Testis (tissue), 3 donors: Measurements from ENCODE around the gene IL17REL. TPM values are rescaled to one million over a fixed set of nuclear protein-coding genes. Genes with fewer than 3 reads are reported as not detected.
"Not testable (repeated sequence)": the region's sequence is repeated elsewhere in the genome, so short reads cannot be mapped to it uniquely, and the experiment has no call there.

ENCODE experiments used
- DNase-seq: peaks from one replicate; pipeline ENCODE4 v3.0.0-alpha.2; 2019
- H3K27ac ChIP-seq, 2 donors: fragments of 200-600 bp; sonication (generic); one replicate each; pipeline ENCODE4 v1.5.1; 2019
- H3K27me3 ChIP-seq: fragments of 200-600 bp; sonication (generic); one replicate; pipeline ENCODE4 v1.5.1; 2019
- H3K36me3 ChIP-seq: fragments of 200-600 bp; sonication (generic); one replicate; pipeline ENCODE4 v1.5.1; 2017; ENCODE audit warnings: low read depth; ENCODE audit errors: missing control alignments
- H3K4me1 ChIP-seq: fragments of 200-600 bp; sonication (generic); one replicate; pipeline ENCODE4 v1.5.1; 2019
- H3K4me3 ChIP-seq, 2 donors: fragments of 200-600 bp; sonication (generic); one replicate each; pipeline ENCODE4 v1.5.1; 2017 to 2019
- H3K9me3 ChIP-seq: fragments of 200-600 bp; sonication (generic); one replicate; pipeline ENCODE4 v1.5.1; 2017
- CTCF ChIP-seq, 3 experiments: fragments of 450-650 bp in 2 of 3; fragments of 200-600 bp in 1 of 3; sonication (generic) in 1 of 3; IDR thresholded peaks; one replicate each; pipeline ENCODE4 v1.5.1; 2016 to 2019; ENCODE audit warnings: antibody characterized with exemption in 3 of 3, mild to moderate bottlenecking in 2 of 3, moderate library complexity in 1 of 3
- POLR2A ChIP-seq: fragments of 450-650 bp; IDR thresholded peaks from one replicate; pipeline ENCODE4 v1.6.1; 2017; ENCODE audit warnings: antibody characterized with exemption, mild to moderate bottlenecking, moderate library complexity
- WGBS, 2 donors: methylation state at CpG; one replicate each; pipeline ENCODE4 v1.1.5; 2018; 5-methylcytosine and 5-hydroxymethylcytosine counted together
- intact Hi-C: fragments of 100-400 bp; cut with DNase I; formaldehyde crosslinking; loops from one replicate; pipeline ENCODE4 v1.15.1; 2023; ENCODE audit warnings: low total_unique reads
- polyA plus RNA-seq: library from polyadenylated mRNA; stranded (reverse); fragments of 350-450 nt; fragmentation: Illumina TruSeq; extraction: RNeasy Lipid Tissue Mini Kit (QIAGEN cat#74804); gene quantifications from one replicate; pipeline ENCODE4 v1.2.3, GENCODE V29; 2014; ENCODE audit warnings: low read depth, low replicate concordance; ENCODE audit not compliant: insufficient read depth
- total RNA-seq, 2 donors: library from RNA; depleted of rRNA; stranded (reverse); fragments of >200 nt; gene quantifications; one replicate each; pipeline ENCODE4 v1.2.3, GENCODE V29; 2016

The IL17REL gene
- total and polyA plus RNA-seq, 3 donors from 2014 or later, result 0.25 to 0.55 (median 0.30) TPM

- TF ChIP-seq CTCF (IDR thresholded peaks at IDR 0.05), result no peak
- no peak for TF ChIP-seq POLR2A
- Histone ChIP-seq H3K36me3 (no peaks in the 10 kb centered on the region), H3K27ac (no peak overlapping the region), H3K27me3 (no peaks in the 10 kb centered on the region), H3K4me3 (no peak overlapping the region), H3K9me3 (no peaks in the 10 kb centered on the region), H3K4me1 (no peaks in the 10 kb centered on the region)
- intact Hi-C loops, result no loop called here
- DNase-seq, result no peak
- 89 to 91% methylated on average over 6 of the region's 6 CpGs for WGBS, 2 donors
Measured at GRCh38 chr22:49991167-49991566, 21.4 kb downstream of the IL17REL start.

GRCh38 chr22:49989826-49990225 is 22.7 kb downstream of the IL17REL start:
- H3K9me3 ChIP-seq, intact Hi-C loops, H3K27ac ChIP-seq, H3K27me3 ChIP-seq, DNase-seq, H3K36me3 ChIP-seq, H3K4me1 ChIP-seq, H3K4me3 ChIP-seq: not testable (repeated sequence)
- 89% methylated on average over 23 to 24 of the region's 24 CpGs for WGBS, 2 donors

GRCh38 chr22:49986325-49986724 is 26.2 kb downstream of the IL17REL start:
- DNase-seq, result no peak
- TF ChIP-seq CTCF (IDR thresholded peaks at IDR 0.05) (no peak), POLR2A (no peak)
- Histone ChIP-seq H3K27me3 (no peaks in the 10 kb centered on the region), H3K4me1 (no peaks in the 10 kb centered on the region), H3K27ac (no peak overlapping the region), H3K36me3 (no peaks in the 10 kb centered on the region), H3K9me3 (no peaks in the 10 kb centered on the region), H3K4me3 (no peak overlapping the region)
- intact Hi-C loops, result no loop called here
- 96 to 98% methylated on average over 2 of the region's 2 CpGs for WGBS, 2 donors

GRCh38 chr22:49983148-49984042 is 29.2 kb downstream of the IL17REL start:
- H3K27ac ChIP-seq, result peak overlapping the region in 1 of 2 donors; percentile 30
- H3K4me1 ChIP-seq, result no peaks in the 10 kb centered on the region
- TF ChIP-seq POLR2A, result no peak
- peak in 1 of 3 experiments; percentile 46 for TF ChIP-seq CTCF (IDR thresholded peaks at IDR 0.05)
- H3K9me3 ChIP-seq, result no peaks in the 10 kb centered on the region
- no peaks in the 10 kb centered on the region for H3K36me3 ChIP-seq
- intact Hi-C loops, result no loop called here
- peak overlapping the region; percentile 39 to 53 for H3K4me3 ChIP-seq
- WGBS, 2 donors, result 2 to 12% methylated on average over 22 to 57 of the region's 90 CpGs
- H3K27me3 ChIP-seq, result no peaks in the 10 kb centered on the region
- DNase-seq, result no peak

- H3K4me1 ChIP-seq, intact Hi-C loops, H3K27me3 ChIP-seq, DNase-seq, H3K36me3 ChIP-seq, H3K4me3 ChIP-seq, H3K27ac ChIP-seq, H3K9me3 ChIP-seq: not testable (repeated sequence)
- WGBS, 2 donors, result 92 to 95% methylated on average over 7 of the region's 7 CpGs
Measured at GRCh38 chr22:49981799-49982198, 30.8 kb downstream of the IL17REL start.
